Uterus (tissue), 4 donors: ENCODE data around the gene CKAP2L. TPM values are rescaled to one million over a fixed set of nuclear protein-coding genes. Genes with fewer than 3 reads are reported as not detected.

Source experiments
- DNase-seq, 2 donors: peaks; one replicate each; pipeline ENCODE4 v3.0.0-alpha.2; 2019 to 2020
- H3K27ac ChIP-seq, 2 donors: fragments of 200-600 bp; sonication (generic); 1 replicate in 1 of 2; 2 replicates in 1 of 2; pipeline ENCODE4 v1.5.1; 2016 to 2018
- H3K27me3 ChIP-seq, 2 donors: fragments of 200-600 bp; sonication (generic); one replicate each; pipeline ENCODE4 v1.5.1; 2018 to 2019; ENCODE audit warnings: control low read depth in 1 of 2
- H3K36me3 ChIP-seq, 2 donors: fragments of 200-600 bp; sonication (generic); one replicate each; pipeline ENCODE4 v1.5.1; 2019; ENCODE audit warnings: control low read depth in 1 of 2
- H3K4me1 ChIP-seq, 2 donors: fragments of 200-600 bp; sonication (generic); one replicate each; pipeline ENCODE4 v1.5.1; 2018 to 2019; ENCODE audit warnings: control low read depth in 1 of 2
- H3K4me3 ChIP-seq, 2 donors: fragments of 200-600 bp; sonication (generic); 1 replicate in 1 of 2; 2 replicates in 1 of 2; pipeline ENCODE4 v1.5.1; 2018 to 2019; ENCODE audit warnings: mild to moderate bottlenecking in 1 of 2
- H3K9me3 ChIP-seq, 2 donors: fragments of 200-600 bp; sonication (generic); one replicate each; pipeline ENCODE4 v1.5.1; 2019; ENCODE audit warnings: control low read depth in 1 of 2
- POLR2A ChIP-seq, 2 donors: fragments of 450-650 bp; IDR thresholded peaks; one replicate each; pipeline ENCODE4 v1.6.1; 2016; ENCODE audit warnings: antibody characterized with exemption in 2 of 2, mild to moderate bottlenecking in 1 of 2, moderate library complexity in 1 of 2
- intact Hi-C: fragments of 100-400 bp; cut with DNase I; formaldehyde crosslinking; loops from one replicate; pipeline ENCODE4 v1.15.1; 2023; ENCODE audit warnings: low total_unique reads
- total RNA-seq, 4 donors: library from RNA; depleted of rRNA in 3 of 4; stranded (reverse); fragments of >200 nt in 3 of 4; gene quantifications; one replicate each; pipeline versions ENCODE4 v1.1.0 to v1.2.4, GENCODE V29; 2014 to 2023
- TF ChIP-seq, protein P1 (sequence below), 4 experiments: fragments of 200-600 bp in 2 of 4; fragments of 450-650 bp in 2 of 4; sonication (generic) in 2 of 4; IDR thresholded peaks; one replicate each; pipeline ENCODE4 v1.5.1; 2016 to 2019; ENCODE audit warnings: antibody characterized with exemption in 4 of 4, mild to moderate bottlenecking in 2 of 4, moderate library complexity in 1 of 4
- donor health status: DM: yes; HTN: yes; CAD: no.

The CKAP2L gene
- total RNA-seq, 4 donors from 2014 or later = 8.8 TPM; not detected in 3

DNA sequence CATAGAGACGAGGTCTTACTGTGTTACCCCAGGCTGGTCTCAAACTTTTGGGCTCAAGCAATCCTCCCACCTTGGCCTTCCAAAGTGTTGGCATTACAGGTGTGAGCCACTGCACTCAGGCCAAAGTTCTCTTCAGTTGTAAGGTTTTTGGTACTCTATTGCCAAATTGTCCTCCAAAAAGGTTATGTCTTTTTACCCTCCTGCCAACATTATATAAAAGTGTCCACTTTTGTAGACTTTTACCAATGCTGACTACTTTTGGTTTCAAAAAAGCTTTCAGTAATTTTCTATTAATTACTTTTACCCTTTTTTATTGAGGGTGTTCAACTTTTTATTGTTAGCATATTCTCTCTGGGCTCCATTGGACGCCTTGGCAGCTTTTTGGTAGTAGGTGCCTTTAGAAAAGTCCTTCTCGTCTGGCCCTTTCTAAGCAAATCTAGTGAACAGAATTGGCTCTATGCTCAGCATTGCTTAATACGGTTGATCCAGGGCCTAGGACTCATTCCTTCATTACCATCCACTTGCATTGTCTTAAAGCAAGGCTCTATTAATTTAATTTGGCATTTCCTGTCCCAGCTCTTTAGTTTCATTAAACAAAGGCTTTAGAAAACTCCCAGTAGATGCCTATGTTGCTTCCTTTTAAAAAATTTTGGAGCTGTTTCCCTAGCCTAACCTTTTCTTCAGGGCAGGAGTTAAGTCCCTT lies 36.6 kb upstream of the CKAP2L start:
- H3K27ac ChIP-seq = no peak overlapping the region
- intact Hi-C loops = no loop called here
- no peaks in the 10 kb centered on the region for H3K27me3 ChIP-seq
- TF ChIP-seq POLR2A (IDR thresholded peaks at IDR 0.05) = no peak
- TF ChIP-seq, protein P1, sequence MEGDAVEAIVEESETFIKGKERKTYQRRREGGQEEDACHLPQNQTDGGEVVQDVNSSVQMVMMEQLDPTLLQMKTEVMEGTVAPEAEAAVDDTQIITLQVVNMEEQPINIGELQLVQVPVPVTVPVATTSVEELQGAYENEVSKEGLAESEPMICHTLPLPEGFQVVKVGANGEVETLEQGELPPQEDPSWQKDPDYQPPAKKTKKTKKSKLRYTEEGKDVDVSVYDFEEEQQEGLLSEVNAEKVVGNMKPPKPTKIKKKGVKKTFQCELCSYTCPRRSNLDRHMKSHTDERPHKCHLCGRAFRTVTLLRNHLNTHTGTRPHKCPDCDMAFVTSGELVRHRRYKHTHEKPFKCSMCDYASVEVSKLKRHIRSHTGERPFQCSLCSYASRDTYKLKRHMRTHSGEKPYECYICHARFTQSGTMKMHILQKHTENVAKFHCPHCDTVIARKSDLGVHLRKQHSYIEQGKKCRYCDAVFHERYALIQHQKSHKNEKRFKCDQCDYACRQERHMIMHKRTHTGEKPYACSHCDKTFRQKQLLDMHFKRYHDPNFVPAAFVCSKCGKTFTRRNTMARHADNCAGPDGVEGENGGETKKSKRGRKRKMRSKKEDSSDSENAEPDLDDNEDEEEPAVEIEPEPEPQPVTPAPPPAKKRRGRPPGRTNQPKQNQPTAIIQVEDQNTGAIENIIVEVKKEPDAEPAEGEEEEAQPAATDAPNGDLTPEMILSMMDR (IDR thresholded peaks at IDR 0.05) = no peak
- no peak overlapping the region for H3K4me3 ChIP-seq
- DNase-seq = no peak
- no peaks in the 10 kb centered on the region for H3K36me3 ChIP-seq
- H3K4me1 ChIP-seq = no peaks in the 10 kb centered on the region
- no peaks in the 10 kb centered on the region for H3K9me3 ChIP-seq

DNA sequence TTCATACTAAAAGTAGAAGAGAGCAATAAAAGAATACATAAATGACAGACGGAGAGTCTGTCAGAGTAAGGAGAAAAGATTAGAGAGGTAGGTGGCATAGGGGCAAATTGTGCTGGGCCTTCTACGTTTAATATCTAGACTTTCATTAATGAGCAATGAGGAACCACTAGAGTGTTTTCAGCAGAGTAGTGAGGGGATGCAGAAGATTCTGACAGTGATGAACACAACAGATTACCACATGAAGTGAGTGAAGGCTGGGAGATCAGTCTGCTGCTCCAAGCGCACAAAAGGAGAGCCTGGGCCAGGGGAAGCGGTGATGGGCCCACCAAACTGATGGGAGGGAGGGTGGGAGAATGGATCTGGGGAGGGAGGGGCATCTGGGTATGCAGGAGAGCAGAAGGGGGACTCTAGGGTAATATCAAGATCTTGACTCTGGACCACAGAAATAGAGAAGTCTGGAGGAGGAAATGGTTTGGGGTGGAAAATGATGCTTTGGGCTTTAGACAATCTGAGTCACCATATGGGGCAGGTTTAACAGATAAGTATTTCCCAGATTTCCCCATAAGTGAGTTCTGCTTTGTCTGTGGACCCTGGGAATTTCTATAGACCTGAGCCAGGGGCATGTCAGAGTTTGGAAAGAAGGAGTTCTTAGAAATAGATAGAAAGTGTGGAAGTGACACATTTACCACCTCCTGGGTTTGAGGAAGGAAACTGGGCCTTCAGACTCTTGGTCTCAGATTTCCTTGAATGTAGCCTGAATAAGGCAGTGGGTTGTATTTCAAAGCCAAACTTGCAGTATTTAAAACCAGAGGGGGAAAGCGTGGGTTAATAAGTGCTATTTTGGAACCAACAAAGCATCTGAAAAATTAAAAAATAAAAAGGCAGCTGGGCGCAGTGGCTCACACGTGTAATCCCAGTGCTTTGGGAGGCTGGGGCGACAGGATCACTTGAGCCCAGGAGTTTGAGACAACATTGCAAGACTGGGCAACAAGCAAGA lies 34.9 kb upstream of the CKAP2L start:
- Histone ChIP-seq H3K36me3 (no peaks in the 10 kb centered on the region), H3K27ac (no peak overlapping the region), H3K27me3 (no peaks in the 10 kb centered on the region), H3K4me1 (no peaks in the 10 kb centered on the region), H3K9me3 (no peaks in the 10 kb centered on the region), H3K4me3 (no peak overlapping the region)
- no peak for TF ChIP-seq POLR2A (IDR thresholded peaks at IDR 0.05)
- TF ChIP-seq, protein P1 (IDR thresholded peaks at IDR 0.05) = no peak
- DNase-seq = no peak
- intact Hi-C loops = no loop called here

DNA sequence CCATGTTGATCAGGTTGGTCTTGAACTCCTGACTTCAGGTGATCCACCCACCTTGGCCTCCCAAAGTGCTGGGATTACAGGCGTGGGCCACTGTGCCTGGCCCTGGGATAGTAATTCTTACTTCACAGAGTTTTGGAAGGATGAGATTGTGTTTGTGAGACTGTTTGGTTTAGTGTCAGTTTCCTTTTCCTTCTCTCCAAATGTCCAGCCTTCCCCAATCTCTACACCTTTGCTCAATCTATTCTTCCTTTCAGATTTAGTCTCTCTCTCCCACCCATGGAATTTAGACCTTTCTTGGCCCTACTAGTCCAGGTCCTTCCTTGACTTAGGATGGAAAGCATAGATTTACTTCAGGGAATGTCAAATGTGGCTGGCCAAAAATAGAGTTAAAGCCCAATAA lies 32.1 kb upstream of the CKAP2L start:
- H3K27me3 ChIP-seq = no peaks in the 10 kb centered on the region
- no peak for TF ChIP-seq POLR2A (IDR thresholded peaks at IDR 0.05)
- TF ChIP-seq, protein P1 (IDR thresholded peaks at IDR 0.05) = no peak
- DNase-seq = no peak
- intact Hi-C loops = no loop called here
- H3K9me3 ChIP-seq = no peaks in the 10 kb centered on the region
- no peaks in the 10 kb centered on the region for H3K4me1 ChIP-seq
- no peak overlapping the region for H3K4me3 ChIP-seq
- H3K27ac ChIP-seq = no peak overlapping the region
- H3K36me3 ChIP-seq = no peaks in the 10 kb centered on the region

DNA sequence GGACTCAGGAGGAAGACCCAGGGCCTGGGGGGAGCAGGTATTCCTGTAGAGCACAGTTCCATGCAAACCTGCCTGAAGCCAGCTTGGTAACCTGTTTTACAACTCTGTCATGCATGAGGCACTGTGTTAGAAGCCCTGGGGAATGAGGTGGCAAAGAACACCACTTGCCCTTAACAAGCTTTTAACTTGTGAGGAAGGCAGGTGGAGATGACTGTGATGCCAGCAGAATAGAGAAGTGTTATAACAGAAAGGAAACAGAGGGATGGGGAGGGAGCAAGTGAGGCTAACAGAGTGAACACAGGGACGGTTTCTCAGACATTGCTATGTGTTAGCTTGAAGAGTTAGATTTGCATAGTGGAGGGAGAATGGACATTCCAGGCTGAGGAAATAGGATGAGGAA lies 31.4 kb upstream of the CKAP2L start:
- no peak for TF ChIP-seq POLR2A (IDR thresholded peaks at IDR 0.05)
- TF ChIP-seq, protein P1 (IDR thresholded peaks at IDR 0.05) = no peak
- Histone ChIP-seq H3K4me3 (no peak overlapping the region), H3K27me3 (no peaks in the 10 kb centered on the region), H3K36me3 (no peaks in the 10 kb centered on the region), H3K27ac (no peak overlapping the region), H3K4me1 (no peaks in the 10 kb centered on the region), H3K9me3 (no peaks in the 10 kb centered on the region)
- intact Hi-C loops = no loop called here
- DNase-seq = no peak

DNA sequence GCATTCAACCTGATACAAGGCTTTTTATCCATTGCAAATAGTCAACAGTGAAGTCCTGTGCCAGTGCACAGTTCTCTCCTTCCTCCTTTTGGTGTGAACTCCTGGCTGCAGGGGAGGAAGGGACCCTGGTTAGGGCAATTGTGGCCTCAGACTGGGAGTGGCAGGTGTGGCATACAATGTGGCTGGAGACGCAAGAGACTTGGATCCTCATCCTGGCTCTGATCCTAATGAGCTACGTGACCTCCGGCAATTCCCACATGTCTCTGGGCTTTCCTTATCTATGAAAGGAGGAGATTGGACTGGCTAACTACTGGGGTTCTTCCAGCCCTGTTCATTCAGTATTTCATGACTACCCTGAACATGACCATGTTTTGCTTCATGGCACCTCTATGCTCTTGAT lies 30.4 kb upstream of the CKAP2L start:
- no peaks in the 10 kb centered on the region for H3K27me3 ChIP-seq
- H3K27ac ChIP-seq = no peak overlapping the region
- H3K4me3 ChIP-seq = no peak overlapping the region
- intact Hi-C loops = no loop called here
- TF ChIP-seq, protein P1 (IDR thresholded peaks at IDR 0.05) = no peak
- TF ChIP-seq POLR2A (IDR thresholded peaks at IDR 0.05) = no peak
- no peaks in the 10 kb centered on the region for H3K4me1 ChIP-seq
- no peaks in the 10 kb centered on the region for H3K9me3 ChIP-seq
- no peaks in the 10 kb centered on the region for H3K36me3 ChIP-seq
- DNase-seq = no peak
